ENCODE measurements around the gene MDC1.

MDC1 gene

GRCh38 chr6:30683980-30684338 is 33.1 kb downstream of the MDC1 start (continued):
- TF ChIP-seq AEBP2 (tag by site-specific recombination; IDR thresholded peaks at IDR 0.05; ENCODE audit: borderline replicate concordance), result no peak
- 0 out of 2 replicates have a peak, but pooled peaks have one; percentile 46 for TF ChIP-seq ZBTB8A (tag by site-specific recombination; IDR thresholded peaks at IDR 0.05)
- TF ChIP-seq ZNF560 (tag by site-specific recombination; IDR thresholded peaks at IDR 0.05; ENCODE audit: borderline replicate concordance), result no peak

- no peaks in the 10 kb centered on the region for H3K9me3 ChIP-seq (ENCODE audit: control insufficient read depth, insufficient read depth, low read depth, low read length)
- CTCF ChIA-PET, result interaction anchor here (0.6 to 19.6 kb wide), 6 partner anchors 11 to 200 kb away, joined by 3 to 692 read pairs (median 5); partner anchors contain the start of genes DHX16, MDC1 and TUBB
- POLR2A ChIA-PET, result interaction anchor here (0.6 to 7.6 kb wide), 9 partner anchors 11 to 100 kb away, joined by 3 to 120 read pairs (median 8); partner anchors contain the start of genes DHX16, IER3, MDC1 and TUBB
- H3K36me3 ChIP-seq (ENCODE audit: control insufficient read depth in 2 of 2, insufficient read depth in 1 of 2, low read length in 2 of 2), result peaks cover 1 to 17% of the 10 kb centered on the region in 2 experiments; a peak in 2 of 3 replicates
- peaks cover 28% of the 10 kb centered on the region for H3K4me1 ChIP-seq (ENCODE audit: control insufficient read depth, insufficient read depth, low read length)
- H3K4me3 ChIP-seq (ENCODE audit: low read depth, low read length), result peak overlapping the region; percentile 28
- H3K27ac ChIP-seq (ENCODE audit: extremely low read depth, low read depth, low read length), result peak overlapping the region; percentile 70
- TF ChIP-seq, protein P1, sequence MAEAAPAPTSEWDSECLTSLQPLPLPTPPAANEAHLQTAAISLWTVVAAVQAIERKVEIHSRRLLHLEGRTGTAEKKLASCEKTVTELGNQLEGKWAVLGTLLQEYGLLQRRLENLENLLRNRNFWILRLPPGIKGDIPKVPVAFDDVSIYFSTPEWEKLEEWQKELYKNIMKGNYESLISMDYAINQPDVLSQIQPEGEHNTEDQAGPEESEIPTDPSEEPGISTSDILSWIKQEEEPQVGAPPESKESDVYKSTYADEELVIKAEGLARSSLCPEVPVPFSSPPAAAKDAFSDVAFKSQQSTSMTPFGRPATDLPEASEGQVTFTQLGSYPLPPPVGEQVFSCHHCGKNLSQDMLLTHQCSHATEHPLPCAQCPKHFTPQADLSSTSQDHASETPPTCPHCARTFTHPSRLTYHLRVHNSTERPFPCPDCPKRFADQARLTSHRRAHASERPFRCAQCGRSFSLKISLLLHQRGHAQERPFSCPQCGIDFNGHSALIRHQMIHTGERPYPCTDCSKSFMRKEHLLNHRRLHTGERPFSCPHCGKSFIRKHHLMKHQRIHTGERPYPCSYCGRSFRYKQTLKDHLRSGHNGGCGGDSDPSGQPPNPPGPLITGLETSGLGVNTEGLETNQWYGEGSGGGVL (tag by site-specific recombination; IDR thresholded peaks at IDR 0.05), result peak; percentile 31; the same call in 1 of the 2 replicates
- TF ChIP-seq AEBP2 (tag by site-specific recombination; IDR thresholded peaks at IDR 0.05; ENCODE audit: borderline replicate concordance) (no peak), GLIS2 (tag by site-specific recombination; IDR thresholded peaks at IDR 0.05) (peak; percentile 31; the same call in 1 of the 2 replicates), ZNF610 (tag by site-specific recombination; IDR thresholded peaks at IDR 0.05; ENCODE audit: borderline replicate concordance) (no peak), EGR2 (tag by site-specific recombination; IDR thresholded peaks at IDR 0.05; ENCODE audit: low read depth) (no peak), PRDM1 (tag by site-specific recombination; IDR thresholded peaks at IDR 0.05) (peak; percentile 60; the same call in 1 of the 2 replicates), ZNF521 (tag by site-specific recombination; IDR thresholded peaks at IDR 0.05) (no peak), ZNF560 (tag by site-specific recombination; IDR thresholded peaks at IDR 0.05; ENCODE audit: borderline replicate concordance) (no peak), IKZF3 (tag by site-specific recombination; IDR thresholded peaks at IDR 0.05) (peak; percentile 43; the same call in 1 of the 2 replicates), GFI1B (tag by site-specific recombination; IDR thresholded peaks at IDR 0.05) (no peak), ZNF18 (tag by site-specific recombination; IDR thresholded peaks at IDR 0.05) (no peak), ZBTB48 (tag by site-specific recombination; IDR thresholded peaks at IDR 0.05) (peak; percentile 57), ZNF792 (tag by site-specific recombination; IDR thresholded peaks at IDR 0.05) (no peak), FEZF1 (tag by site-specific recombination; IDR thresholded peaks at IDR 0.05) (no peak), ZNF148 (tag by site-specific recombination; IDR thresholded peaks at IDR 0.05; ENCODE audit: borderline replicate concordance) (no peak)
- TF ChIP-seq, protein P2, sequence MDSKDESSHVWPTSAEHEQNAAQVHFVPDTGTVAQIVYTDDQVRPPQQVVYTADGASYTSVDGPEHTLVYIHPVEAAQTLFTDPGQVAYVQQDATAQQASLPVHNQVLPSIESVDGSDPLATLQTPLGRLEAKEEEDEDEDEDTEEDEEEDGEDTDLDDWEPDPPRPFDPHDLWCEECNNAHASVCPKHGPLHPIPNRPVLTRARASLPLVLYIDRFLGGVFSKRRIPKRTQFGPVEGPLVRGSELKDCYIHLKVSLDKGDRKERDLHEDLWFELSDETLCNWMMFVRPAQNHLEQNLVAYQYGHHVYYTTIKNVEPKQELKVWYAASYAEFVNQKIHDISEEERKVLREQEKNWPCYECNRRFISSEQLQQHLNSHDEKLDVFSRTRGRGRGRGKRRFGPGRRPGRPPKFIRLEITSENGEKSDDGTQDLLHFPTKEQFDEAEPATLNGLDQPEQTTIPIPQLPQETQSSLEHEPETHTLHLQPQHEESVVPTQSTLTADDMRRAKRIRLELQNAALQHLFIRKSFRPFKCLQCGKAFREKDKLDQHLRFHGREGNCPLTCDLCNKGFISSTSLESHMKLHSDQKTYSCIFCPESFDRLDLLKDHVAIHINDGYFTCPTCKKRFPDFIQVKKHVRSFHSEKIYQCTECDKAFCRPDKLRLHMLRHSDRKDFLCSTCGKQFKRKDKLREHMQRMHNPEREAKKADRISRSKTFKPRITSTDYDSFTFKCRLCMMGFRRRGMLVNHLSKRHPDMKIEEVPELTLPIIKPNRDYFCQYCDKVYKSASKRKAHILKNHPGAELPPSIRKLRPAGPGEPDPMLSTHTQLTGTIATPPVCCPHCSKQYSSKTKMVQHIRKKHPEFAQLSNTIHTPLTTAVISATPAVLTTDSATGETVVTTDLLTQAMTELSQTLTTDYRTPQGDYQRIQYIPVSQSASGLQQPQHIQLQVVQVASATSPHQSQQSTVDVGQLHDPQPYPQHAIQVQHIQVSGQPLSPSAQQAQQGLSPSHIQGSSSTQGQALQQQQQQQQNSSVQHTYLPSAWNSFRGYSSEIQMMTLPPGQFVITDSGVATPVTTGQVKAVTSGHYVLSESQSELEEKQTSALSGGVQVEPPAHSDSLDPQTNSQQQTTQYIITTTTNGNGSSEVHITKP (tag by site-specific recombination; IDR thresholded peaks at IDR 0.05), result peak; percentile 98
Observed at GRCh38 chr6:30683183-30683979, 33.7 kb downstream of the MDC1 start.
